HG03354 (cell line): ENCODE data around the gene KRTAP4-4.
"Not testable (repeated sequence)": the region's sequence is repeated elsewhere in the genome, so short reads cannot be mapped to it uniquely, and the experiment has no call there.

Experiments
- ATAC-seq: cut with Tn5 transposase; IDR thresholded peaks from one replicate; pipeline ENCODE4 v1.9.1; 2021; ENCODE audit warnings: mild to moderate bottlenecking; ENCODE audit not compliant: unreplicated experiment, poor library complexity, severe bottlenecking

Gene KRTAP4-4

GRCh38 chr17:41149652-41149985 is 10.9 kb downstream of the KRTAP4-4 start, which contains the start of gene KRTAP4-5:
TSS of gene KRTAP4-5 (minus strand) at chr17:41149825. CDS start at chr17:41149767, 58 bp downstream.
- ATAC-seq, result no peak

DNA sequence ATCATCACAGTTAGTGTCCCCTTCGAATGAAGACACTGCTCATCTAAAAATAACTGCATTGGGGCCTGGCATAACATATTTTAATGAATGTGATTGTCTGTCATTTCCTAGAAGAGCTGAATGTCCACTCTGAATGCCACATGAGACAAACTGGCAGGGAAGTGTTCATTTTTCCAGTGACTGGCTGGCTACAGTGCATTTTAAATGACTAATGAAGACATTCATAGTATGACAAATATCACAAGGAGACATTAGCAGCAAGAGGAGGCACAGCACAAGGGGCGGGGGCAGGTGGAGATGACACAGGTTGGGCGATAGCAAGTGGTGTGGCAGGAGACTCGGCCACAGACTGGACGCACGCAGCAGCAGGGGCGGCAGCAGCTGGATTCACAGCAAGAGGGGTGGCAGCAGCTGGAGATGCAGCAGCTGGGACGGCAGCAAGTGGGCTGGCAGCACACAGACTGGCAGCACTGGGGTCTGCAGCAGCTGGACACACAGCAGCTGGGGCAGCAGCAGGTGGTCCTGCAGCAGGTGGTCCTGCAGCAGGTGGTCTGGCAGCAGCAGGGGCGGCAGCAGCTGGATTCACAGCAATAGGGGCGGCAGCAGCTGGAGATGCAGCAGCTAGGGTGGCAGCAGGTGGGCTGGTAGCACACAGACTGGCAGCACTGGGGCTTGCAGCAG is 11.4 kb downstream of the KRTAP4-4 start:
- not testable (repeated sequence) for ATAC-seq

GRCh38 chr17:41147531-41148204 is 12.9 kb downstream of the KRTAP4-4 start:
- no peak for ATAC-seq

- no peak for ATAC-seq
Measured at GRCh38 chr17:41145261-41145660, 15.3 kb downstream of the KRTAP4-4 start.

- no peak for ATAC-seq
Measured at GRCh38 chr17:41144846-41145245, 15.7 kb downstream of the KRTAP4-4 start.

DNA sequence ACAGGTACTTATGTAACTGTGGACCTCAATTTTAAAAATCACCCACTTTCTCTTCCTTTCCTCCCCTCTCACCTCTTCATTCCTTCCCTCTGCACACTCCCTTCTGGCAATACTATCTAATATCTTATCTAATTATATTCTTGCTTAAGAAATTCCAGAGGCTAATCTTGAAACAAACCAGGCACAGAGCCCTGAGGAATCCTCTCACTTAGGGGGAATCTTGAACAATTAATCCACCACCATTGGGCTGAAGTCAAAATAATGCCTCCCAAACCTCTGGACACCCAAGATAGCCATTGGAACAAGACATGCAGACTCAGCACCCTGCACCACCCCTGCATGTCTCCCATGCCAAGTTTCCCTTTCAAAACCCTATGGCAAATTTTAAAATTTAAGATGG is 19.2 kb downstream of the KRTAP4-4 start:
- no peak for ATAC-seq

- no peak for ATAC-seq
Measured at GRCh38 chr17:41140360-41141131, 20.0 kb downstream of the KRTAP4-4 start, which contains the start of gene KRTAP4-6. TSS of gene KRTAP4-6 (minus strand) at chr17:41140544. CDS start at chr17:41140487, 57 bp downstream.

- ATAC-seq, result not testable (repeated sequence)
Measured at GRCh38 chr17:41139865-41140264, 20.7 kb downstream of the KRTAP4-4 start.

DNA sequence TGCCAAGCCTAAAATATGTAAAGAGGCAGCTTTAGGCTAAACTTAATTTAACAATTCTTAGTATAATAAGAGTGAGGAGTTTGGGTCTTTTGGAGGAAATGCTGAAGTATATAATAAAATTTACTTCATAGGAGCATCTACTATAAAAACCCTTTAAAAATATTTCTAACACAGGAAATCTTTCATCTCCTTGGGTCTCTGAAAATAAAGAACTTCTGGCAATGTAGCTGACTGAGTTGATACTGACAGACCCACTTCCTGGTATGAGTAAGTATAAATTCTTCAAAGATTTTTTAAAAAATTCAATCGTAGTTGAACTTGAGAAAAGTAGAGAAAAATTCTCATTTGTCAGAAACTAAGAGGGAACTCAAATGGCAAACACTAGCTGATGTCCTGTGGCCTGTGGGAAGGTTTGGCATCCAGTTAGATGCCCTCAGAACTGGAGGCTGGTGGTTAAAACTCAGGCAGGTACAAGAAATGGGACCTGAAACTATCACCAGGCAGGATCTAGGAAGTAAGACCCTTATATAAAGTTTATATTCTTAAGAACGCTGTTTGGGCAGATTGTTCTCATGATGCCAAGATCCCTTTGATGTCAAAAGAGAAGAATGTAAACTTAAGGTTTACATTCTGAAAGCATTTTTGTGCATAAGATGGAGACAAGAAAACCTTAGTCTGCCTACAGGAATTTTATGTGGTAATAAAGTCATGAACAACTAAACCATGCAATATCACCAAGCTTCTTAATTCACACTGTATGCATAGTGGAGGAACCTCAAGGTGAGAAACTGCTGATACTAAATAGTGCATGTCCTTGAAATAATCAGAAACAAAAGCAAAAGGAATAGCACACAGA is 26.4 kb downstream of the KRTAP4-4 start:
- ATAC-seq, result no peak

- ATAC-seq, result no peak
Measured at GRCh38 chr17:41131979-41132378, 28.6 kb downstream of the KRTAP4-4 start.

GRCh38 chr17:41127371-41127770 is 33.2 kb downstream of the KRTAP4-4 start:
- ATAC-seq, result no peak

GRCh38 chr17:41126412-41126811 is 34.1 kb downstream of the KRTAP4-4 start:
- no peak for ATAC-seq

DNA sequence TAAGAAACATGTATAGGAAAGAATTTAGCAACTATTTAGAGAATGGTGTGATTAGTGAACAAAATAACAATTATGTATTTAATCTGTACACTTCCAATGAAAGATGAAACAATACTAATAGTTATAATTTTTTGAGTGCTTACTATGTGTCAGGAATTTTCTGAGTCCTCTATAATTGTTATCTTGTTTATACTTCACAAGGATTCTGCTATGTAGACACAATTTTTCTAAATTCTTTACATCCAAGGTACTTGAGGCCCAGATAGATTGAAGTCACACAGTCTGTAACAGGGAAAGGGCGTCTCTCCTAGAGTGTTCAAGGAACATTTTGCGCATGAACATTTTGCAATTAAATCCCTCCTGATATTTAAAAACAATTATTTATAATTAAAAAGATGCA is 35.5 kb downstream of the KRTAP4-4 start:
- ATAC-seq, result no peak

DNA sequence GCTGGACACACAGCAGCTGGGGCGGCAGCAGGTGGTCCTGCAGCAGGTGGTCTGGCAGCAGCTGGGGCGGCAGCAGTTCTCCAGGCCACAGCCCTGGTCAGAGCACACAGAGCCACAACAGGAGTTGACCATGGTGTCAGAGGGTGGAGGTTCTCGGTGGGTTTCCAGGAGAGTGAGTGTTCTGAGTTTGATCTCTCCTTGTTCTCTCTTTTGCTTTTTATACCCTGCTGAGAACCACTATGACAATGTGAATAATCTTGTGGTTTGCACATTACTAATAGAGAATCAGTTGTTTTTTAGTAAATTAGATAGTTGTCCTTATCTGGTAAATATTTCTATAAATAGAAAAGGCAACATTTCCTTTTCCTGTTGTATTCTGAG is 36.6 kb downstream of the KRTAP4-4 start, which contains the start of gene KRTAP4-12:
Gene KRTAP4-12 (minus strand): TSS at position 192 of the 381 bp plus-strand sequence. CDS start 60 bp downstream, at position 132.
- ATAC-seq, result not testable (repeated sequence)

- not testable (repeated sequence) for ATAC-seq
Measured at GRCh38 chr17:41123292-41123990, 37.1 kb downstream of the KRTAP4-4 start.

DNA sequence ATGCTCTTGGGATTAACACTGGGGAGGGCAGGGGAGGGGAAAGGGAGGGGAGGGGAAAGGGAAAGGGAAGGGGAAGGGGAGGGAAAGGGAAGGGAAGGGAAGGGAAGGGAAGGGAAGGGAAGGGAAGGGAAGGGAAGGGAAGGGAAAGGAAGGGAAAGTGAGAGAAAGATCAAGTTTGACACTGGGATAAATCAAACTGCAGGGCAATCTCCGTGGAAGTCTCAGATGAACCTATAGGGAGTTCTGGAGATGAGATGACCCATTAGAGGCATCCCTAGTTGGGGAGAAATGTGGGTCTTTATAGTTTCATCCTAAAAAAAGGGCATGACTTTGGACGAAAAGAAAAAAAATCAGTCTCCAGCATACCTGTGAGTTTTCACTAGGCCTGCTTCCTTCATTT is 38.8 kb downstream of the KRTAP4-4 start:
- no peak for ATAC-seq

DNA sequence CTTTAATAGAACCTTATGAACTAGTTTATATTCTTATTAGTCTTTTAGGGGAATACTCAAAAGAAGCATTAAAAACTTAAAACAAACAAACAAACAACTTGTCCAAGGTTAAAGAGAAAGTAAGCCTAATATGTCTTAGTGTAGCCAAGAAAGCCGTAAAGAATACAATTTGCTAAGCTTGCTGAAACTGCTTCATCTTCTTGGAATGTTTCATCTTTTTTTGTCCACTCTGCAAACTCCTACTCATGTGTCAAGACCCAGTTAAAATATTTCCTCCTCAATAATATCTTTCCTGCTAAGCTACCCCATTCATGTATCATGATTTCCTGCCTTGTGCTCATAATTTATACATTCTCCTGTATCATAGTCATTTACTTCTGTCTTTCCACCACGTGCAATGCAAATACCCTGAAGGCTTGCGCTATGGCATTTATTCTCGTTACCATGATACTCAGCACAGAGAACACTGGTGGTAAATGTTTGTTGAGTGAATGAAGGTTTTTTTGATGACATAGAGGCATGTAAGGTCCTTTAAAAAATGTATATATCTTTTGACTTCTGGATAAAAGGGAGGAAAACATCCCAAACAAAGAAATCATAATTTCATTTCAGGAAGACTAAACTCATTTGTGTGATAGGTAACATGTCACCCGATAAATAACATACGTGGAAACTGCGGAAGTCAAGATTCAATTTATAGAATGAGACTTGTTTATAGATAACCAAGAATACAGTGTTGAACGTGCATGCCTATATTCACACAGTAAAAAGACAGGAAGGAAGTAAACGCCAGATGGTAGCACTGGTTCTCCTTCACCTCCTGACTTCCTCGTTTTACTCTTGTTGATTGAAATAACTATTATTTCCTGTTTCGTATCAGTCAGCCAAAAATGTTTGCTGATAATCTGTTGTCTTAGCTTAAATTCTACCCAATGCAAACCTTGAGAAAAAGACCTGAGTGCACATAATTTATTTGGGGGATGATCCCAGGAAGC is 40.6 kb downstream of the KRTAP4-4 start:
- not testable (repeated sequence) for ATAC-seq

DNA sequence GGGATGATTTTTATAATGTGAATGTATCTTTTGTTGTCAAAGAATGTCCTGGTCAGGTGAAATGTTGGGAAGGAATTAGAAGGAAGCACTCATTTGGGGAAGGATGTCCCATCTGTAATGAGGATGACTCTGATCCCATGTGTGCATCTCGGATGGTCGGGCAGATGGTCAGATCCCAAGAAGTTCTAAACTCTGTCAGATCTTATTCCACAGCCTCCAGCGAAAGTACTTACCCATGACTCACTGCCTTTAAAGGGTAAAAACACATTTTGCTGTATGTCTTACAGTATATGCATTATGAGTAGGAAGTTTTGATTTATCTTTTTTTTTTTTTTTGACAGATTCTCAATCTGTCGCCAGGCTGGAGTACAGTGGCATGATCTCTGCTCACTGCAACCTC is 41.8 kb downstream of the KRTAP4-4 start:
- no peak for ATAC-seq
